Epithelial cell of esophagus (primary cell): ENCODE measurements around the gene TMIGD3.

ENCODE experiments used
- DNase-seq: peaks from one replicate; pipeline ENCODE4 v3.0.0; 2010; ENCODE audit warnings: low read depth
- H3K4me3 ChIP-seq: 2 replicates; pipeline ENCODE4 v1.5.1; 2011; ENCODE audit warnings: mild to moderate bottlenecking, low read length, control low read depth
- TF ChIP-seq, protein P1 (sequence below): IDR thresholded peaks from 2 replicates; pipeline ENCODE4 v1.5.1; 2011; ENCODE audit warnings: low read depth, mild to moderate bottlenecking, low read length, control low read depth, inconsistent platforms; ENCODE audit not compliant: insufficient read depth; ENCODE audit errors: missing control alignments

TMIGD3 gene

DNA sequence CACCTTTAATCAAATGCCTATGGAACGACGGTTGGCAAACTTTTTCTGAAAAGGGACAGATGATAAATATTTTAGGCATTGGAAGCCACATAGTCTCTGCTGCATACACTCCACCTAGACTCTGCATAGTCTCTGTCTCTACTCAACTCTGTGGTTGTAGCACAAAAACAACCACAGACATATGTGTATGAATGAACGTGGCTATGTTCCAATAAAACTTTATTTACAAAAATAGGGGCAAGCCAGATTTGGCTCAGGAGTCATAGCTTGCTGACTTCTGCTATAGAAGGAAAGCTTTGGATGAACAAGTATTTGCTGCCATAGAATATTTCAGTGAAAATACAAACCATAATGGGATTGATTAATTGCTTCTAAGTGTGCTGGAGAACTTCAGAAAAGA lies 37.5 kb upstream of the TMIGD3 start:
- no peak overlapping the region for H3K4me3 ChIP-seq
- no peak for DNase-seq
- TF ChIP-seq, protein P1, sequence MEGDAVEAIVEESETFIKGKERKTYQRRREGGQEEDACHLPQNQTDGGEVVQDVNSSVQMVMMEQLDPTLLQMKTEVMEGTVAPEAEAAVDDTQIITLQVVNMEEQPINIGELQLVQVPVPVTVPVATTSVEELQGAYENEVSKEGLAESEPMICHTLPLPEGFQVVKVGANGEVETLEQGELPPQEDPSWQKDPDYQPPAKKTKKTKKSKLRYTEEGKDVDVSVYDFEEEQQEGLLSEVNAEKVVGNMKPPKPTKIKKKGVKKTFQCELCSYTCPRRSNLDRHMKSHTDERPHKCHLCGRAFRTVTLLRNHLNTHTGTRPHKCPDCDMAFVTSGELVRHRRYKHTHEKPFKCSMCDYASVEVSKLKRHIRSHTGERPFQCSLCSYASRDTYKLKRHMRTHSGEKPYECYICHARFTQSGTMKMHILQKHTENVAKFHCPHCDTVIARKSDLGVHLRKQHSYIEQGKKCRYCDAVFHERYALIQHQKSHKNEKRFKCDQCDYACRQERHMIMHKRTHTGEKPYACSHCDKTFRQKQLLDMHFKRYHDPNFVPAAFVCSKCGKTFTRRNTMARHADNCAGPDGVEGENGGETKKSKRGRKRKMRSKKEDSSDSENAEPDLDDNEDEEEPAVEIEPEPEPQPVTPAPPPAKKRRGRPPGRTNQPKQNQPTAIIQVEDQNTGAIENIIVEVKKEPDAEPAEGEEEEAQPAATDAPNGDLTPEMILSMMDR, result no peak

DNA sequence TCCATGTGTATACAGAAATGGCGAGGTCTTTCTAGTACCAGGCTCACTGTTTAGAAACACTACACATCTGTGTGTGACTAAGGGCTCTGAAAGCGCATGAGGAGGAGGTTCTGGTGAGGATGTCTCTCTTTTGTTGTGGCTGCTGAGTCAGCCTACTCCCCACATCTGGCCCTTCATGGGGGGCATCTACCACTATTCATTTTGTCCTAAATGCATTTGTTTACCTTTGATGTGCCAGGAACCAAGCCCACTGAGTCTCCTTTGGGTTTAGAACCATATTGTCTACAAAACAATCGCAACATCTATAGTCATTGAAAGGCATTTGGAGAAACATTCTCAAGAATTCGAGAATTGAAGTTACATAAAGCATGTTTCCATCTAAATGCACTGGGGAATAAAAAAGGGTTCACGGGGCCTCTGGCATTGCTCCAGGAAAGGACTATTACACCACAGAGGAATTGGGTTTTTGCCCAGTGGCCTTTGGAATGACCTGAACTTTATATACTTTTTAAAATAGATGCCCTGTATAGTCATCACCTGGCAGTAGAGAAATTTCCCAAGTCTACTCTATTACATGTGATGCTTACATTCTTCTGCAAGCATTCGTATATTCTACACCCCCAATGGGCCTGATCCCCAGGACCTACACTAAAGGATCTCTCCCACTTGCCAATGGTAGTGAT lies 35.1 kb upstream of the TMIGD3 start:
- DNase-seq, result no peak
- H3K4me3 ChIP-seq, result no peak overlapping the region
- TF ChIP-seq, protein P1, result no peak

DNA sequence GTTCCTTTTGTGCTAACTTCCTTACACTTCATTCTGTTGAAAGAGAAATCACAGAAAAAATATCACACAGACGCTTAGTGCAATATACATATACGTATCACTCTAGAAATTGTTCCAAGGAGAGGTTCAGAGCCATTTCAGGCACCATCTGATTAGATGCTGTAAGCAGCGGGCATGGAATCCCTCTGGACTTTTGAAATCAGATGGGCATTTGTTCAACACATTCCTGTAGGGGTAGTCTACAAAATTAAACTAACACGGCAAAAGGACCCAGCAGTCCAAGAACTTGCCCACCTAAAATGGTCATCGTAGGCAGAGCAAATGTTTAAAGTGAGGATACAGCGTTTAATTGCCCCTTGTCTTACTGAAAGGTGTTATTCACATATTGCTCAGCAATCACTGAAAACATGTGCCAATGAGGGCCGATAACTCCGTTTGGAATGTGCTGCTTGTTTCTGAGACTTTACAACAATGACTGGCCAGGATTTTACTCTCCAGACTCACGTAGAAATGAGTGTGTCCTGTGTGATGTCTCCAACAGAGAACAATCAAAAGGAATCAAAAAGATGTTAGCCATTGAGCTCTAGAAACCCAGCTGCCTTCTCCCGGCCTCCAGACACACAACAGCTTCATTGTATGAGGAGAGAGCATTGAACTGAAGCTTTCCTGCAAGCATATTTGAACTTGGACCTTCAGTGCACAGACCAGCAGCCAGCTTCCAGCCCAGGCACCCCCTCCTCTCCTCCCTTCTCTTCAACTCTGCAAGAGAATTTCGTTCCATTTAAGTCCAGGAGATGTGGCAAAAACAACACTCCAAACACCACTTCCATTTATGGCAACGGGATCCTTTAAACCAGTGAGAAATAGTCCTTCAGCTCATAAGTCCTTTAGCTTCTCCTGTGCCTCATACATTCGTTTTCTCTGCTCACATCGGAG lies 32.1 kb upstream of the TMIGD3 start:
- TF ChIP-seq, protein P1, result no peak
- DNase-seq, result no peak

DNA sequence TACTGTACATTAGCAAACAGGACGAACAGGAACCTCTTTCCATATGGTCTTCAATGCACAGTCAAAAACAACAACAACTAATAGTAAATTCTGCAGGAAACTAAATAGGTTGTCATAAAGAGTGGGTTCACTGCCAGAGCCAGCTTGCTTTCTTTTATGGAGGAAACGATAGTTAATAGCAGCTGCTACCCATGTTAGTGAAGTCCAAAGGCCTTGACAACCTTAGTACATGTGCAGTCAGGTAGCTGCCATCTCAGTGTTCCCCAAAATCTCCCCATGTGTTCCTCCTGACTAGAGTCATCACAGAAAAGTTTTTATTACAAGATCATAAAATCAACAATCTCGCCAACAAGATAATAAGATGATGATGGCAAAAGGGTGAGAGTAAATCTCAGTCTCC lies 16.6 kb upstream of the TMIGD3 start:
- TF ChIP-seq, protein P1, result no peak
- DNase-seq, result no peak
- no peak overlapping the region for H3K4me3 ChIP-seq

More for the DNA sequence above, 32.1 kb upstream of the TMIGD3 start:
- H3K4me3 ChIP-seq, result no peak overlapping the region

DNA sequence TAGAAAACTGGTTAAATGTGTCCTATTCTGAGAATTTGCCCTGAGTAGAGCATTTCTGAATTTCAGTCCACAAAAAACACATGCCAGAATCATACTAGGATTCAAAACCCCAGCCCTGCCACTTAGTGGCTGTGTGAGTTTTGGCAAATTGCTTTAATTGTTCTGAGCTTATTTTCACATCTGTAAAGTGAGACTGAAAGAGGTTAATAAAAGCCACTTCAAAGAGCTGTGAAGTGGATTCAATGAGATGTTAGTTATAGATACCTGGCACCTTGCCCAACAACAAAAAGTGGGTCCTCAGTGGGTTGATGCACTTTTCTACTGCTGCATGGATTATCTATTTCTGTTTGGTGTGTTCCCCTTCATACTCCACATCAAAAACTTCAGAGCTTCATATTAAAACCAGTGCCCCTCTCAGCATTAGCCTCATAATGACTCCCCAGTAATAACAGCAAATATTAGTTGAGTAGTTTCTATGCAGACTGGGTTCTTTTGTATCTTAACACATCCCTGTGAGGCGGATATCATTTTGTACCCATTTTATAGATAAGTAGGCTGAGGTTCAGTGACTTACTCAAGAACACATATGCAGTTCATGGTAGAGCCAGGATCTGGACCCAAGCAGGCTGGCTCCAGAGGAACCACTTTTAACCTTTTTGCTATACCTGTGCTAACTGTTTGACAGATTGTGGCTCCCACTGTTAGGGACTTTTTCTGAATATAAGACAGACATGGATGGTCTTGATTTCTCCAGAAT lies 14.2 kb upstream of the TMIGD3 start:
- TF ChIP-seq, protein P1, result no peak
- H3K4me3 ChIP-seq, result no peak overlapping the region
- no peak for DNase-seq

DNA sequence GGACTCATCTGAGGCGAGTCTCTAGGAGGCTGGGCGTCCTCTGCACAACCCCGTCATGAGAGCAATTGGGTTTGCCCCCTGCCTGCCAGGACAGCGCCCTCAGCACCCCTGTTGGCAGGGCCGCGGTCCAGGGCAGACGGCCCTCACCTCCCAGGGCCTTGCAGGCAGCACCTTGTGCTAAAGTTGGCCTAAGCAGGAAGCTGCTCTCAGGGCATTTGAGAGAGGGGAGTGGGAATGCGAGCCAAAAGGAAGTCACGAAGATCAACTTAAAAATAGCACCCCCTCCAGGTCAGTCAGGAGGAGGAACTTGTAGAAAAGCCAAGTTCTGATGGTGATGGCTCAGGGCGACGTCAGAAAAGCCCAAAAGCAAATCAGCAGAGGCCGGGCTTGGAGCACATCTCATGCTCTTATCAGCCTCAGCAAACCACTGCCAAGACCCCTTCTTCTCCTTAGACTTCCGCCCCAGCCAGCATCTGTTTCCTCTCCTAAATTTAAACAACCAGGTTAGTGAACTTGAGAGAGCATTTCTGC lies 12.6 kb upstream of the TMIGD3 start:
- DNase-seq, result peak; percentile 44
- no peak overlapping the region for H3K4me3 ChIP-seq
- TF ChIP-seq, protein P1, result no peak
